GM19025 (cell line): ENCODE measurements around the gene SNX14.
A peak's percentile ranks its signal among the peaks of the same experiment; 100 is the strongest.
"Not testable (repeated sequence)": the region's sequence is repeated elsewhere in the genome, so short reads cannot be mapped to it uniquely, and the experiment has no call there.

ENCODE experiments used
- ATAC-seq: cut with Tn5 transposase; IDR thresholded peaks from one replicate; pipeline ENCODE4 v1.9.1; 2021; ENCODE audit warnings: mild to moderate bottlenecking, low read depth, moderate library complexity; ENCODE audit not compliant: unreplicated experiment

SNX14 gene

GRCh38 chr6:85593438-85594196 lies at the start of gene SNX14:
TSS of gene SNX14 (minus strand) at chr6:85593858. CDS start at chr6:85593718, 140 bp downstream.
- ATAC-seq = peak; percentile 89

- ATAC-seq = peak; percentile 65
These were observed 49.3 kb upstream of the SNX14 start, which contains the start of gene SYNCRIP for GRCh38 chr6:85642774-85643536. TSS of gene SYNCRIP (minus strand) at chr6:85642886. CDS start at chr6:85641439, 1,447 bp downstream.

GRCh38 chr6:85641897-85642773 lies 48.5 kb upstream of the SNX14 start:
- ATAC-seq = no peak

- ATAC-seq = no peak
These were observed 47.9 kb upstream of the SNX14 start for GRCh38 chr6:85641522-85641896.

GRCh38 chr6:85640821-85641220 lies 47.2 kb upstream of the SNX14 start:
- no peak for ATAC-seq

GRCh38 chr6:85637579-85637978 lies 43.9 kb upstream of the SNX14 start:
- no peak for ATAC-seq

GRCh38 chr6:85632164-85632942 lies 38.7 kb upstream of the SNX14 start:
- no peak for ATAC-seq

- ATAC-seq = not testable (repeated sequence)
These were observed 37.5 kb upstream of the SNX14 start for GRCh38 chr6:85631117-85631516.

GRCh38 chr6:85628353-85628752 lies 34.7 kb upstream of the SNX14 start:
- no peak for ATAC-seq

- ATAC-seq = no peak
These were observed 26.6 kb upstream of the SNX14 start for GRCh38 chr6:85620308-85620707.

GRCh38 chr6:85614780-85615179 lies 21.1 kb upstream of the SNX14 start:
- ATAC-seq = no peak

- no peak for ATAC-seq
These were observed 19.2 kb upstream of the SNX14 start for GRCh38 chr6:85612690-85613474.

- ATAC-seq = no peak
These were observed 16.7 kb upstream of the SNX14 start for GRCh38 chr6:85610182-85610895.

GRCh38 chr6:85602100-85602499 lies 8.4 kb upstream of the SNX14 start:
- no peak for ATAC-seq

GRCh38 chr6:85600713-85601313 lies 7.2 kb upstream of the SNX14 start:
- ATAC-seq = no peak

- no peak for ATAC-seq
These were observed 706 bp upstream of the SNX14 start for GRCh38 chr6:85594197-85594930.

- no peak for ATAC-seq
These were observed 1.6 kb downstream of the SNX14 start for GRCh38 chr6:85592033-85592432.

GRCh38 chr6:85591207-85591606 lies 2.5 kb downstream of the SNX14 start:
- no peak for ATAC-seq
